ENCODE results near the gene HEATR5A.

DNA sequence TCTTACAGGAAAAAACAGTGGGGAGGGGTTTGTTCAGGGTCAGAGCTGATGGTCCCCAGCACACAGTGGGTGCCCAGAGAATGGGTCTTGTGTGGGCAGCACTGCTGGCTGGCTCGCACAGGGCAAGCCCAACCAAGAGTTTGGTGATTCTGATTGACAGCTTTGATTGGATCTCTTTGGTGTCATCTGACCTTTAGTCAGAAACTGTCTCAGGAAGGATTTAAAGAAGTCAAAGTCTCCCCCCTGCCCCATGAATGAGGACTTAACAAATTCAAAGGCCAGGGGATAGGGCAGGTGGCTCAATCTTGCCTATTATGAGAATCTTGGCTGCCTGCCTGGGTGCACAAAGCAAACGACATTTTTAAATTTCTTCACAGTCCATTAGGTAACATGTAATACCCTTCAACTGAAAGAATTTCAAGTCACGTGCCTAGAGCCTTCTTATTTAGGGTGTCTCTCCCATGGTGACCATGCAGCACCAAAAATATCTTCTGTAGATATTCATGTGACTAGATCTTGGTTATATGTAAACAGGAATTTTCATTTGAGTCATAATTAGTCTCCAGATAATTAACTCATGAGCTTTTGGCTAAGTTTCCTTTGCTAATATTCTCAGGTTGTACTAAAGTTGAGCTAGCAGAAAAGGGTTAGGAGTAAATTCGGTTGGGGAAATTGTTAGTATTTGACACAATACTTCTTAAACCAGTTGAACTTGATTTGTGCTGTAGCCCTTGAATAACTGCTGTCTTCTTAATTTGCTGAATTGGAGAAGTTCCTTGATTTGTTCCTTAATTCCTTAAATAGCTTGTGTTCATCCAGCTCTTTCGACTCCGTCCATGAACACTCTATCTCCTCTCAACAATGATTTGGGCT, 158.3 kb downstream of the HEATR5A start:
- no peak for TF ChIP-seq MXI1 (IDR thresholded peaks at IDR 0.05; ENCODE audit: low read depth, low read length)
- TF ChIP-seq, protein P1, sequence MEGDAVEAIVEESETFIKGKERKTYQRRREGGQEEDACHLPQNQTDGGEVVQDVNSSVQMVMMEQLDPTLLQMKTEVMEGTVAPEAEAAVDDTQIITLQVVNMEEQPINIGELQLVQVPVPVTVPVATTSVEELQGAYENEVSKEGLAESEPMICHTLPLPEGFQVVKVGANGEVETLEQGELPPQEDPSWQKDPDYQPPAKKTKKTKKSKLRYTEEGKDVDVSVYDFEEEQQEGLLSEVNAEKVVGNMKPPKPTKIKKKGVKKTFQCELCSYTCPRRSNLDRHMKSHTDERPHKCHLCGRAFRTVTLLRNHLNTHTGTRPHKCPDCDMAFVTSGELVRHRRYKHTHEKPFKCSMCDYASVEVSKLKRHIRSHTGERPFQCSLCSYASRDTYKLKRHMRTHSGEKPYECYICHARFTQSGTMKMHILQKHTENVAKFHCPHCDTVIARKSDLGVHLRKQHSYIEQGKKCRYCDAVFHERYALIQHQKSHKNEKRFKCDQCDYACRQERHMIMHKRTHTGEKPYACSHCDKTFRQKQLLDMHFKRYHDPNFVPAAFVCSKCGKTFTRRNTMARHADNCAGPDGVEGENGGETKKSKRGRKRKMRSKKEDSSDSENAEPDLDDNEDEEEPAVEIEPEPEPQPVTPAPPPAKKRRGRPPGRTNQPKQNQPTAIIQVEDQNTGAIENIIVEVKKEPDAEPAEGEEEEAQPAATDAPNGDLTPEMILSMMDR (IDR thresholded peaks at IDR 0.05): no peak
